Measurements from ENCODE around the gene SLC20A1.

- TF ChIP-seq, protein P1, sequence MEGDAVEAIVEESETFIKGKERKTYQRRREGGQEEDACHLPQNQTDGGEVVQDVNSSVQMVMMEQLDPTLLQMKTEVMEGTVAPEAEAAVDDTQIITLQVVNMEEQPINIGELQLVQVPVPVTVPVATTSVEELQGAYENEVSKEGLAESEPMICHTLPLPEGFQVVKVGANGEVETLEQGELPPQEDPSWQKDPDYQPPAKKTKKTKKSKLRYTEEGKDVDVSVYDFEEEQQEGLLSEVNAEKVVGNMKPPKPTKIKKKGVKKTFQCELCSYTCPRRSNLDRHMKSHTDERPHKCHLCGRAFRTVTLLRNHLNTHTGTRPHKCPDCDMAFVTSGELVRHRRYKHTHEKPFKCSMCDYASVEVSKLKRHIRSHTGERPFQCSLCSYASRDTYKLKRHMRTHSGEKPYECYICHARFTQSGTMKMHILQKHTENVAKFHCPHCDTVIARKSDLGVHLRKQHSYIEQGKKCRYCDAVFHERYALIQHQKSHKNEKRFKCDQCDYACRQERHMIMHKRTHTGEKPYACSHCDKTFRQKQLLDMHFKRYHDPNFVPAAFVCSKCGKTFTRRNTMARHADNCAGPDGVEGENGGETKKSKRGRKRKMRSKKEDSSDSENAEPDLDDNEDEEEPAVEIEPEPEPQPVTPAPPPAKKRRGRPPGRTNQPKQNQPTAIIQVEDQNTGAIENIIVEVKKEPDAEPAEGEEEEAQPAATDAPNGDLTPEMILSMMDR (IDR thresholded peaks at IDR 0.05), result no peak
- TF ChIP-seq POLR2A (IDR thresholded peaks at IDR 0.05) (no peak), POLR2AphosphoS5 (IDR thresholded peaks at IDR 0.05; ENCODE audit: insufficient read depth in 1 of 2, low read depth in 1 of 2) (no peak)
Measured at GRCh38 chr2:112644155-112644932, 1.4 kb upstream of the SLC20A1 start.

Data from vagina (tissue), 2 donors.